ENCODE results near the gene ADARB2. TPM values are rescaled to one million over a fixed set of nuclear protein-coding genes. Genes with fewer than 3 reads are reported as not detected.

Gene ADARB2
- total and polyA plus RNA-seq, 3 donors from 2014 or later, result 8.5 to 13.0 (median 10.4) TPM

DNA sequence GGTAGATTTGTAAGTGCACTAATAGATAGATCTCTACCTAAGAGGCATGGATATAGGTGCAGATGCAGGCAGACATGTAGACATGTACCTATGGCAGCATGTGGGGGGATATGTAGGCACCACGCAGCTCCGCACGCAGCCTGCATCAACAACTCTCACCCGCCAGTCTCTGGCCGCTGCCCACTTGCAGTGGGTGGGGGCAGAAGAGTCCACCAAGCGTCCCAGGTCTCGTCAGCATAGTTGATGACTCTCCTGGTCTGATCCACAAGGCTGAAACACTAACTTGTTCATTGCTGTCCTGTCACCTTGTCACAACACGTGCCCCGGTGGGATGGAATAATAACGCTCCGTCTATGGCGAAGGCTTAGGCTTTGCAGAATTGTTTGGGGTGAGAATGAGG is 252.0 kb downstream of the ADARB2 start:
- Histone ChIP-seq H3K36me3 (ENCODE audit: low read depth, missing control alignments) (no peaks in the 10 kb centered on the region), H3K27me3 (no peaks in the 10 kb centered on the region), H3K4me3 (no peak overlapping the region), H3K9me3 (no peaks in the 10 kb centered on the region), H3K27ac (no peak overlapping the region), H3K4me1 (no peaks in the 10 kb centered on the region)
- no peak for TF ChIP-seq POLR2A (IDR thresholded peaks at IDR 0.05)
- TF ChIP-seq, protein P1, sequence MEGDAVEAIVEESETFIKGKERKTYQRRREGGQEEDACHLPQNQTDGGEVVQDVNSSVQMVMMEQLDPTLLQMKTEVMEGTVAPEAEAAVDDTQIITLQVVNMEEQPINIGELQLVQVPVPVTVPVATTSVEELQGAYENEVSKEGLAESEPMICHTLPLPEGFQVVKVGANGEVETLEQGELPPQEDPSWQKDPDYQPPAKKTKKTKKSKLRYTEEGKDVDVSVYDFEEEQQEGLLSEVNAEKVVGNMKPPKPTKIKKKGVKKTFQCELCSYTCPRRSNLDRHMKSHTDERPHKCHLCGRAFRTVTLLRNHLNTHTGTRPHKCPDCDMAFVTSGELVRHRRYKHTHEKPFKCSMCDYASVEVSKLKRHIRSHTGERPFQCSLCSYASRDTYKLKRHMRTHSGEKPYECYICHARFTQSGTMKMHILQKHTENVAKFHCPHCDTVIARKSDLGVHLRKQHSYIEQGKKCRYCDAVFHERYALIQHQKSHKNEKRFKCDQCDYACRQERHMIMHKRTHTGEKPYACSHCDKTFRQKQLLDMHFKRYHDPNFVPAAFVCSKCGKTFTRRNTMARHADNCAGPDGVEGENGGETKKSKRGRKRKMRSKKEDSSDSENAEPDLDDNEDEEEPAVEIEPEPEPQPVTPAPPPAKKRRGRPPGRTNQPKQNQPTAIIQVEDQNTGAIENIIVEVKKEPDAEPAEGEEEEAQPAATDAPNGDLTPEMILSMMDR (IDR thresholded peaks at IDR 0.05), result no peak
- no peak for DNase-seq
- intact Hi-C loops (cut with DNase I; ENCODE audit: low total_unique reads), result no loop called here
- WGBS, 2 donors, result 91 to 95% methylated on average over 12 of the region's 12 CpGs

DNA sequence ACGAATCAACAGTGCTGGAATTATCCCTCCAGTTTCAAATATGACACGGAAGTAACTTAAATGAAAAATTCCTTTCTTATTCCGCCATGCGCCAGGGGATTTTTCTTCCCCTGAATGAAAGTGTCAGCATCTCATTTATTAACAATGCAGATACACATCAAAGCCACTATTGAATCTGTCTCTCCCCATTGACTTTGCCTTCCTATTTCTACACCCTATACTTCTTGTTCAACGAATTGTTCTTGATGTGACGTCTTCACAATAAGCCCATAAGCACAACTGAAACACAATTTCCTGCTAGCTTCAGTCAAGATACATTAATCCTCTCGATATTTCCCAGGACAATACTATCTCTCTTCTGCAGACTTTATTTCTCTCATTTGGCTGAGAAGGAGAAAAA is 253.5 kb downstream of the ADARB2 start:
- 61 to 75% methylated on average over 7 of the region's 7 CpGs for WGBS, 2 donors
- Histone ChIP-seq H3K4me1 (no peaks in the 10 kb centered on the region), H3K27me3 (no peaks in the 10 kb centered on the region), H3K9me3 (no peaks in the 10 kb centered on the region), H3K36me3 (ENCODE audit: low read depth, missing control alignments) (no peaks in the 10 kb centered on the region), H3K27ac (no peak overlapping the region), H3K4me3 (no peak overlapping the region)
- intact Hi-C loops (cut with DNase I; ENCODE audit: low total_unique reads), result no loop called here
- DNase-seq, result no peak
- no peak for TF ChIP-seq POLR2A (IDR thresholded peaks at IDR 0.05)
- TF ChIP-seq, protein P1 (IDR thresholded peaks at IDR 0.05), result no peak

DNA sequence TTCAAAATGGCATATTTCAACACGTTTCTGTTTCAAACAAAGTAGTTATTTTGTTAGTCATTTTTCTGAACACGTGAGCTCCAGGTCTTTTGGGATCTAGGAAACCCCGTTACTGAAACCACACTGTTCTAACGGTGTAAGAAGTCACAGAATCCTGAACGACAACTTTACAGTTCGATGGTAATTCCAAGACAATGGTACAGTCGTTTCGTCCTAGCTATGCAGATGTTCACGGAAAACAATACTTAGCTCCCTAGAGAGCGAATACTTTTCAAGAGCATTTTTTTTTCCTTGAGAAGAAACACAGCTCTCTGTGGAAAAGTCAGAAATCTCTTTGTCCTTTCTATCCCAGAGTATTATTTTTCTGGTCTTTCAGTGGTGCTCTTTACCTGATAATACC is 254.1 kb downstream of the ADARB2 start:
- no peaks in the 10 kb centered on the region for H3K9me3 ChIP-seq
- WGBS, 2 donors, result 50 to 60% methylated on average over 10 of the region's 10 CpGs
- H3K27me3 ChIP-seq, result no peaks in the 10 kb centered on the region
- no peak for DNase-seq
- TF ChIP-seq POLR2A (IDR thresholded peaks at IDR 0.05), result no peak
- TF ChIP-seq, protein P1 (IDR thresholded peaks at IDR 0.05), result no peak
- H3K27ac ChIP-seq, result no peak overlapping the region
- no peaks in the 10 kb centered on the region for H3K4me1 ChIP-seq
- no peaks in the 10 kb centered on the region for H3K36me3 ChIP-seq (ENCODE audit: low read depth, missing control alignments)
- intact Hi-C loops (cut with DNase I; ENCODE audit: low total_unique reads), result no loop called here
- H3K4me3 ChIP-seq, result no peak overlapping the region

DNA sequence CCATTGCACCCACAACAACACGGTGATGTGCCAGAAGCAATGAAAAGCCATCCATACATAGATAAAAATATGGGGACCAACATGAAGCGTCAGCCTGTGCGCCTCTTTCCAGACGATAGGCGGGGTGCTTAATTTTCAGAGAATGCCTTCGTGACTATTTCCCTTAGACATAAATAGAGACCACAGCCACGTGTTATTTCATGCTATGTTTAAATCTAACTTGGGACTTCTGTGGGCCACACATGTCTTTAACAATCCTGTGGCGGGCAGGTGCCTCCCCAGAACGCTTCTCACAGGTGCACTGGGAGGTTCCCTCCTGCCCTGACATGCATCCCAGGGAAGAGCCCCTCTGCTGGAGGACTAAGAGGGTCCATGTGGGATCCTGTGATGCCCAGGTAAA is 259.7 kb downstream of the ADARB2 start:
- 93 to 94% methylated on average over 8 to 9 of the region's 9 CpGs for WGBS, 2 donors
- Histone ChIP-seq H3K27ac (no peak overlapping the region), H3K36me3 (ENCODE audit: low read depth, missing control alignments) (no peaks in the 10 kb centered on the region), H3K27me3 (no peaks in the 10 kb centered on the region), H3K4me1 (no peaks in the 10 kb centered on the region), H3K9me3 (no peaks in the 10 kb centered on the region), H3K4me3 (no peak overlapping the region)
- no peak for DNase-seq
- TF ChIP-seq, protein P1 (IDR thresholded peaks at IDR 0.05), result no peak
- no peak for TF ChIP-seq POLR2A (IDR thresholded peaks at IDR 0.05)
- intact Hi-C loops (cut with DNase I; ENCODE audit: low total_unique reads), result no loop called here

DNA sequence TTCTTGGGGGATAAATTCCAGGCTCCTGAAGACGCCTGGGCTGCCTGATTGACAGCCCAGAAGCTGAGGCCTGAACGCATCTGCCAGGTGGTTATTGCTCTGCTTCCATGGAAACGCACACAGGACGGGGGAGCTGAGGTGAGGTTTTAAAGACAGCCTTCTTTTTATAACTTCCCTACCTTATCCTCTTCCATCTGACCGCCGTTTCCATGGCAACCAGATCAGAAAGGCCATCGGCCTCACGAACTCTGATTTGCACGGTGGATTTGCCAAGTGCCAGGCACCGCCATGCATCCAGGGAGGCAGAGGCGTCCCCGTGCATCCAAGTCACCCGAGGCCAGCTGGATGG is 260.9 kb downstream of the ADARB2 start:
- intact Hi-C loops (cut with DNase I; ENCODE audit: low total_unique reads), result no loop called here
- Histone ChIP-seq H3K36me3 (ENCODE audit: low read depth, missing control alignments) (no peaks in the 10 kb centered on the region), H3K27me3 (no peaks in the 10 kb centered on the region), H3K4me3 (no peak overlapping the region), H3K27ac (no peak overlapping the region), H3K4me1 (no peaks in the 10 kb centered on the region), H3K9me3 (no peaks in the 10 kb centered on the region)
- WGBS, 2 donors, result 47 to 65% methylated on average over 13 of the region's 13 CpGs
- no peak for DNase-seq
- TF ChIP-seq POLR2A (IDR thresholded peaks at IDR 0.05), result no peak
- TF ChIP-seq, protein P1 (IDR thresholded peaks at IDR 0.05), result no peak

All from testis (tissue), 3 donors.